ENCODE data around the gene WDFY1. TPM values are rescaled to one million over a fixed set of nuclear protein-coding genes. Genes with fewer than 3 reads are reported as not detected.

Gene WDFY1
- total and polyA plus RNA-seq, 9 of the 15 experiments (the other 6 are each of a cell fraction or from before 2014, with no cell fraction given) = 5.4 to 27.6 (median 17.5) TPM

DNA sequence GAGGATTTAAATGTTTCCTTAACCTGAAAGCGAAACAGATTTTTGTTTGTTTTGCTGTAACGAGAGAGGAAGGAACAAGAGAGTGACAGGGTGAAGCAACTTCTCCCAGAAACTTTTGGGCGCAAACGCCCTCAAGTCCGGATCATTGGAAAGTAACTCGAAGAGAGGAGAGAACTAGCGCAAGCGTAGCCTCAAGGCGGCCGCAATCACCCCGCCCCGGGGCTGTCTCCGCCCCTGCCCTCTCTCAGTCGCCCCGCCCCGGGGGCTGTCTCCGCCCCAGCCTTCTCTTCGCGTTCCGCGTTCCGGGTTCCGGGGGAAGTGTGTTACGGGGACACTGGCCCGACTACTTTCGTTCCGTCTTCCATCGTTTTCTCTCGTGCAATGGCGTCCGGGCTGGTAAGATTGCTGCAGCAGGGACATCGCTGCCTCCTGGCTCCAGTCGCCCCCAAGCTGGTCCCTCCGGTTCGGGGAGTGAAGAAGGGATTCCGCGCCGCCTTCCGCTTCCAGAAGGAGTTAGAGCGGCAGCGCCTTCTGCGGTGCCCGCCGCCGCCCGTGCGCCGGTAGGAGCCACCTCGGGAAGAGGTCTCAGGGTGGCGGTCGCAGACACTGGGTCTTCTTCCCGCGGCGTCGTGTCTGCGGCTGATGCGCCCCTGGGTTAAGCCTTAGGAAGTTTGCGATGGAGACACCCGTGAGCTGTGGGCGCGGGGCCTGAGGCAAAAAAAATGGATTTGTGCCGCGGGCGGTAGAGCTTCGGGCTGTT lies 12.1 kb upstream of the WDFY1 start, which contains the start of gene MRPL44 (continued):
- TF ChIP-seq, protein P1, sequence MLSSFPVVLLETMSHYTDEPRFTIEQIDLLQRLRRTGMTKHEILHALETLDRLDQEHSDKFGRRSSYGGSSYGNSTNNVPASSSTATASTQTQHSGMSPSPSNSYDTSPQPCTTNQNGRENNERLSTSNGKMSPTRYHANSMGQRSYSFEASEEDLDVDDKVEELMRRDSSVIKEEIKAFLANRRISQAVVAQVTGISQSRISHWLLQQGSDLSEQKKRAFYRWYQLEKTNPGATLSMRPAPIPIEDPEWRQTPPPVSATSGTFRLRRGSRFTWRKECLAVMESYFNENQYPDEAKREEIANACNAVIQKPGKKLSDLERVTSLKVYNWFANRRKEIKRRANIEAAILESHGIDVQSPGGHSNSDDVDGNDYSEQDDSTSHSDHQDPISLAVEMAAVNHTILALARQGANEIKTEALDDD (IDR thresholded peaks at IDR 0.05) = no peak
- TF ChIP-seq ZNF134 (CRISPR knock-in tag; conservative IDR thresholded peaks at IDR 0.05) = no peak
- peak; percentile 85 for TF ChIP-seq RBM22 (IDR thresholded peaks at IDR 0.05; ENCODE audit: low read depth, low read length, poor library complexity, severe bottlenecking)
- no peak for TF ChIP-seq HEY1 (CRISPR knock-in tag; IDR thresholded peaks at IDR 0.05; ENCODE audit: borderline replicate concordance)
- TF ChIP-seq, protein P2, sequence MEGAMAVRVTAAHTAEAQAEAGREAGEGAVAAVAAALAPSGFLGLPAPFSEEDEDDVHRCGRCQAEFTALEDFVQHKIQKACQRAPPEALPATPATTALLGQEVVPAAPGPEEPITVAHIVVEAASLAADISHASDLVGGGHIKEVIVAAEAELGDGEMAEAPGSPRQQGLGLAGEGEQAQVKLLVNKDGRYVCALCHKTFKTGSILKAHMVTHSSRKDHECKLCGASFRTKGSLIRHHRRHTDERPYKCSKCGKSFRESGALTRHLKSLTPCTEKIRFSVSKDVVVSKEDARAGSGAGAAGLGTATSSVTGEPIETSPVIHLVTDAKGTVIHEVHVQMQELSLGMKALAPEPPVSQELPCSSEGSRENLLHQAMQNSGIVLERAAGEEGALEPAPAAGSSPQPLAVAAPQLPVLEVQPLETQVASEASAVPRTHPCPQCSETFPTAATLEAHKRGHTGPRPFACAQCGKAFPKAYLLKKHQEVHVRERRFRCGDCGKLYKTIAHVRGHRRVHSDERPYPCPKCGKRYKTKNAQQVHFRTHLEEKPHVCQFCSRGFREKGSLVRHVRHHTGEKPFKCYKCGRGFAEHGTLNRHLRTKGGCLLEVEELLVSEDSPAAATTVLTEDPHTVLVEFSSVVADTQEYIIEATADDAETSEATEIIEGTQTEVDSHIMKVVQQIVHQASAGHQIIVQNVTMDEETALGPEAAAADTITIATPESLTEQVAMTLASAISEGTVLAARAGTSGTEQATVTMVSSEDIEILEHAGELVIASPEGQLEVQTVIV (CRISPR knock-in tag; IDR thresholded peaks at IDR 0.05; ENCODE audit: borderline replicate concordance) = no peak
- no peak for TF ChIP-seq BCL6 (CRISPR knock-in tag; IDR thresholded peaks at IDR 0.05)
- no peak for TF ChIP-seq ZNF699 (CRISPR knock-in tag; IDR thresholded peaks at IDR 0.05; ENCODE audit: insufficient replicate concordance)
- no peak for TF ChIP-seq ZNF133 (CRISPR knock-in tag; IDR thresholded peaks at IDR 0.05)
- no peak for TF ChIP-seq SMAD2 (IDR thresholded peaks at IDR 0.05; ENCODE audit: low read depth, low read length)
- peak; percentile 62; the same call in 1 of the 2 replicates for TF ChIP-seq CREB3L1 (IDR thresholded peaks at IDR 0.05; ENCODE audit: borderline replicate concordance, low read depth)
- peak; percentile 57; the same call in 1 of the 2 replicates for TF ChIP-seq GTF2F1 (IDR thresholded peaks at IDR 0.05; ENCODE audit: low read depth, low read length)
- no peak for TF ChIP-seq ETV6 (IDR thresholded peaks at IDR 0.05; ENCODE audit: borderline replicate concordance in 1 of 2, low read depth in 2 of 2, low read length in 1 of 2)
- TF ChIP-seq ETV6 (CRISPR knock-in tag; IDR thresholded peaks at IDR 0.05; ENCODE audit: borderline replicate concordance) = no peak
- no peak for TF ChIP-seq ZNF274 (IDR thresholded peaks at IDR 0.05; ENCODE audit: borderline replicate concordance, low read depth, low read length)
- TF ChIP-seq, protein P3, sequence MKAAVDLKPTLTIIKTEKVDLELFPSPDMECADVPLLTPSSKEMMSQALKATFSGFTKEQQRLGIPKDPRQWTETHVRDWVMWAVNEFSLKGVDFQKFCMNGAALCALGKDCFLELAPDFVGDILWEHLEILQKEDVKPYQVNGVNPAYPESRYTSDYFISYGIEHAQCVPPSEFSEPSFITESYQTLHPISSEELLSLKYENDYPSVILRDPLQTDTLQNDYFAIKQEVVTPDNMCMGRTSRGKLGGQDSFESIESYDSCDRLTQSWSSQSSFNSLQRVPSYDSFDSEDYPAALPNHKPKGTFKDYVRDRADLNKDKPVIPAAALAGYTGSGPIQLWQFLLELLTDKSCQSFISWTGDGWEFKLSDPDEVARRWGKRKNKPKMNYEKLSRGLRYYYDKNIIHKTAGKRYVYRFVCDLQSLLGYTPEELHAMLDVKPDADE (conservative IDR thresholded peaks at IDR 0.05; ENCODE audit: control insufficient read depth, low read depth, low read length) = 0 out of 2 replicates have a peak, but pooled peaks have one; percentile 52
- TF ChIP-seq SMAD4 (CRISPR knock-in tag; conservative IDR thresholded peaks at IDR 0.05) = peak; percentile 82
- TF ChIP-seq ZNF431 (CRISPR knock-in tag; IDR thresholded peaks at IDR 0.05) = 0 out of 2 replicates have a peak, but pooled peaks have one; percentile 37
- TF ChIP-seq, protein P4, sequence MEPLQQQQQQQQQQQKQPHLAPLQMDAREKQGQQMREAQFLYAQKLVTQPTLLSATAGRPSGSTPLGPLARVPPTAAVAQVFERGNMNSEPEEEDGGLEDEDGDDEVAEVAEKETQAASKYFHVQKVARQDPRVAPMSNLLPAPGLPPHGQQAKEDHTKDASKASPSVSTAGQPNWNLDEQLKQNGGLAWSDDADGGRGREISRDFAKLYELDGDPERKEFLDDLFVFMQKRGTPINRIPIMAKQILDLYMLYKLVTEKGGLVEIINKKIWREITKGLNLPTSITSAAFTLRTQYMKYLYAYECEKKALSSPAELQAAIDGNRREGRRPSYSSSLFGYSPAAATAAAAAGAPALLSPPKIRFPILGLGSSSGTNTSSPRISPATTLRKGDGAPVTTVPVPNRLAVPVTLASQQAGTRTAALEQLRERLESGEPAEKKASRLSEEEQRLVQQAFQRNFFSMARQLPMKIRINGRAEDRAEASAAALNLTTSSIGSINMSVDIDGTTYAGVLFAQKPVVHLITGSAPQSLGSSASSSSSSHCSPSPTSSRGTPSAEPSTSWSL (CRISPR knock-in tag; IDR thresholded peaks at IDR 0.05; ENCODE audit: borderline replicate concordance) = no peak

Measured in K562 (cell line).